HCT116 (cell line): ENCODE measurements around the gene NIF3L1. TPM values are rescaled to one million over a fixed set of nuclear protein-coding genes. Genes with fewer than 3 reads are reported as not detected.

Experiments used
- ATAC-seq: fragments of 200-7000 bp; cut with Tn5 transposase; 2 replicates; pipeline ENCODE4 v1.9.1; 2020; ENCODE audit warnings: mild to moderate bottlenecking, moderate library complexity
- BruUV-seq: library from RNA; stranded (reverse); fragments of 400-500 nt; replicated peaks from 2 replicates; lab custom pipeline; 2021; lab: Mats Ljungman, UMichigan
- CTCF ChIA-PET: fragments of 300-600 bp; sonication (Branson Sonifier 250); formaldehyde crosslinking; loops from one replicate; lab custom pipeline; 2021; ENCODE audit warnings: antibody characterized with exemption; lab: Charles Lee
- POLR2A ChIA-PET: fragments of 300-600, 350-600 bp; sonication (Branson Sonifier 250); formaldehyde crosslinking; loops from one replicate; lab custom pipeline; 2021; ENCODE audit warnings: antibody characterized with exemption; lab: Charles Lee
- RAD21 ChIA-PET, 2 experiments: fragments of 300-600 bp; sonication (Branson Sonifier 250); formaldehyde crosslinking; loops; one replicate each; lab custom pipeline; 2023; ENCODE audit warnings: low total read pairs in 2 of 2; ENCODE audit not compliant: uncharacterized antibody in 2 of 2, unreplicated experiment in 2 of 2, low non-redundant PET in 1 of 2; lab: Charles Lee
- DNase-seq: peaks from one replicate; pipeline ENCODE4 v3.0.0-alpha.2; 2010; ENCODE audit warnings: low read depth, low spot score
- H2AFZ ChIP-seq: fragments of 200-600 bp; shearing (Covaris generic), sonication (generic); 2 replicates; pipeline ENCODE4 v1.6.1; 2017; ENCODE audit warnings: low read depth, mixed run types, mixed read lengths, antibody characterized with exemption, low read length; ENCODE audit not compliant: poor library complexity, severe bottlenecking
- H3K27ac ChIP-seq: 2 replicates; pipeline ENCODE4 v1.5.1; 2012; ENCODE audit warnings: low read depth, low read length
- H3K27me3 ChIP-seq: fragments of 200-600 bp; sonication (generic); 2 replicates; pipeline ENCODE4 v1.6.1; 2016; ENCODE audit warnings: mixed run types, low read length, mixed read lengths; ENCODE audit not compliant: insufficient read depth
- H3K36me3 ChIP-seq, 2 experiments: fragments of 200-500 bp in 1 of 2; fragments of 200-600 bp in 1 of 2; sonication (Bioruptor generic) in 1 of 2; sonication (generic) in 1 of 2; 2 replicates each; pipeline versions ENCODE4 v1.5.1 to v1.6.1; 2014 to 2016; ENCODE audit warnings: low read length in 2 of 2, inconsistent platforms in 1 of 2, mixed read lengths in 1 of 2, mixed run types in 1 of 2; ENCODE audit not compliant: insufficient read depth in 2 of 2, control insufficient read depth in 1 of 2
- H3K4me1 ChIP-seq, 2 experiments: fragments of 200-600 bp in 1 of 2; sonication (generic) in 1 of 2; 2 replicates each; pipeline versions ENCODE4 v1.5.1 to v1.6.1; 2012 to 2017; ENCODE audit warnings: low read length in 2 of 2, inconsistent platforms in 1 of 2, mild to moderate bottlenecking in 1 of 2, mixed read lengths in 1 of 2, mixed run types in 1 of 2, moderate library complexity in 1 of 2; ENCODE audit not compliant: insufficient read depth in 2 of 2, control insufficient read depth in 1 of 2
- H3K4me2 ChIP-seq: fragments of 200-600 bp; sonication (generic); 2 replicates; pipeline ENCODE4 v1.6.1; 2017; ENCODE audit warnings: mixed run types, low read length, mixed read lengths
- H3K4me3 ChIP-seq, 2 experiments: fragments of 200-600 bp in 1 of 2; sonication (generic) in 1 of 2; replicated peaks in 1 of 2; 2 replicates each; pipeline ENCODE4 v1.5.1; 2011 to 2016; ENCODE audit warnings: low read length in 2 of 2, control low read depth in 1 of 2, low read depth in 1 of 2, mild to moderate bottlenecking in 1 of 2, mixed read lengths in 1 of 2, mixed run types in 1 of 2
- H3K79me2 ChIP-seq: fragments of 200-600 bp; sonication (generic); 2 replicates; pipeline ENCODE4 v1.6.1; 2017; ENCODE audit warnings: mild to moderate bottlenecking, mixed run types, low read length, moderate library complexity, mixed read lengths; ENCODE audit not compliant: insufficient read depth
- H3K9ac ChIP-seq: fragments of 200-600 bp; sonication (generic); 2 replicates; pipeline ENCODE4 v1.6.1; 2016; ENCODE audit warnings: low read length, mixed read lengths
- H3K9me2 ChIP-seq: fragments of 200-600 bp; sonication (generic), shearing (Covaris generic); 2 replicates; pipeline ENCODE4 v1.6.1; 2017; ENCODE audit warnings: mixed run types, mild to moderate bottlenecking, moderate library complexity; ENCODE audit not compliant: insufficient read depth
- H3K9me3 ChIP-seq, 2 experiments: fragments of 200-500 bp in 1 of 2; fragments of 200-600 bp in 1 of 2; sonication (Bioruptor generic) in 1 of 2; sonication (generic) in 1 of 2; 2 replicates each; pipeline ENCODE4 v1.6.1; 2014 to 2017; ENCODE audit warnings: low read length in 2 of 2, mixed read lengths in 2 of 2, inconsistent platforms in 1 of 2, low read depth in 1 of 2, mild to moderate bottlenecking in 1 of 2, mixed run types in 1 of 2, moderate library complexity in 1 of 2; ENCODE audit not compliant: control insufficient read depth in 1 of 2, insufficient read depth in 1 of 2
- H4K20me1 ChIP-seq: fragments of 200-600 bp; sonication (generic), shearing (Covaris generic); 2 replicates; pipeline ENCODE4 v1.6.1; 2017; ENCODE audit warnings: mixed run types, mild to moderate bottlenecking, moderate library complexity; ENCODE audit not compliant: insufficient read depth
- CEBPB ChIP-seq: IDR thresholded peaks from 2 replicates; pipeline ENCODE4 v1.6.1; 2012; ENCODE audit warnings: low read depth
- ELF1 ChIP-seq: IDR thresholded peaks from 2 replicates; pipeline ENCODE4 v1.6.1; 2012; ENCODE audit warnings: low read depth, borderline replicate concordance
- FOSL1 ChIP-seq: IDR thresholded peaks from 2 replicates; pipeline ENCODE4 v1.6.1; 2012; ENCODE audit warnings: low read depth
- JUND ChIP-seq: IDR thresholded peaks from 2 replicates; pipeline ENCODE4 v1.6.1; 2012
- POLR2AphosphoS5 ChIP-seq: IDR thresholded peaks from 2 replicates; pipeline ENCODE4 v1.6.1; 2011; ENCODE audit warnings: mild to moderate bottlenecking, low read depth, low read length, moderate library complexity
- RAD21 ChIP-seq: IDR thresholded peaks from 2 replicates; pipeline ENCODE4 v1.6.1; 2012; ENCODE audit warnings: low read depth, mild to moderate bottlenecking
- SP1 ChIP-seq: IDR thresholded peaks from 2 replicates; pipeline ENCODE4 v1.6.1; 2012; ENCODE audit warnings: low read depth
- ZBTB33 ChIP-seq: IDR thresholded peaks from 2 replicates; pipeline ENCODE4 v1.6.1; 2011; ENCODE audit warnings: mild to moderate bottlenecking, low read length, moderate library complexity; ENCODE audit not compliant: insufficient replicate concordance; ENCODE audit errors: extremely low read depth
- intact Hi-C: fragments of 100-400 bp; cut with micrococcal nuclease; formaldehyde crosslinking; loops from 2 replicates; pipeline ENCODE4 v1.10.0; 2022
- total RNA-seq: library from RNA; stranded (reverse); gene quantifications from one replicate; pipeline ENCODE4 v1.2.1, GENCODE V29; 2021; ENCODE audit not compliant: unreplicated experiment
- TF ChIP-seq, protein P1 (sequence below), 3 experiments: fragments of 200-600 bp in 1 of 3; sonication (generic) in 1 of 3; IDR thresholded peaks in 2 of 3; conservative IDR thresholded peaks in 1 of 3; 2 replicates each; pipeline ENCODE4 v1.5.1; 2012 to 2017; ENCODE audit warnings: low read depth in 2 of 3, low read length in 2 of 3, antibody characterized with exemption in 1 of 3, borderline replicate concordance in 1 of 3, control low read depth in 1 of 3, mild to moderate bottlenecking in 1 of 3, mixed read lengths in 1 of 3, mixed run types in 1 of 3, moderate library complexity in 1 of 3; ENCODE audit not compliant: insufficient read depth in 1 of 3

NIF3L1 gene
- total RNA-seq, 1 experiment from 2014 or later = 44.7 TPM

DNA sequence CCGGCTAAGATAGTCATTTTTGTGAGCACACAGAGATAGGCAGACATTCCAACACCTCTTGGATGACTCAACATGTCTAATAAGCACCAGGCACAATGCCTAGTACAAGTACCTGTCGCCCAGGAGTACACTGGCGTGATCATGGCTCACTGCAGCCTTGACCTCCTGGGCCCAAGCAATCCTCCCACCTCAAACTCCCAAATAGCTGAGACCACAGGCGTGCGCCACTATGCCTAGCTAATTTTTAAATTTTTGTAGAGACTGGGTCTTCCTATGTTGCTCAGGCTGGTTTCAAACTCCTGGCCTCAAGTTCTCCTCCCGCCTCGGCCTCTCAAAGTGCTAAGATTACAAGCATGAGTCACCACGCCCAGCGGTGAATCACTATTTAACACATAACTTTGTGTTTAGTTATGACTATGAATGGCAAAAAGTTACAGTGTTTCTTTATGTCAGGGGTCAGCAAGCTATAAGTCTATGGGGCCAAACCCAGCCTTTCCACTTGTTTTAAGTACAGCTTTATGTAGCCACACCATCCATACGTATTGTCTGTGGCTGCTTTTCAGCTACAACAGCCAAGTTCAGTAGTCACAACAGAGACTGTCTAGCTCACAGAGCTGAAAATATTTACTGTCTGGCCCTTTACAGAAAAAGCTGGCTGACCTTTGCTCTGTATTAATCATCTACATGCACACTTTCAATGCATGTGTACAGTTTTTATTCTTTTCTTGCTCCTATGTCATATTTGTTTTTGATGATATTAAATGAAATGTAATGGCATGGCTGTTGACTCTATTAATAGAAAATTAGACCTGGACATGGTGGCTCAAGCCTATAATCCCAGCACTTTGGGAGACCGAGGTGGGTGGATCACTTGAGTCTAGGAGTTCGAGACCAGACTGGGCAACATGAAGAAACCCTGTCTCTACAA, 55.6 kb downstream of the NIF3L1 start (continued):
- TF ChIP-seq, protein P1, sequence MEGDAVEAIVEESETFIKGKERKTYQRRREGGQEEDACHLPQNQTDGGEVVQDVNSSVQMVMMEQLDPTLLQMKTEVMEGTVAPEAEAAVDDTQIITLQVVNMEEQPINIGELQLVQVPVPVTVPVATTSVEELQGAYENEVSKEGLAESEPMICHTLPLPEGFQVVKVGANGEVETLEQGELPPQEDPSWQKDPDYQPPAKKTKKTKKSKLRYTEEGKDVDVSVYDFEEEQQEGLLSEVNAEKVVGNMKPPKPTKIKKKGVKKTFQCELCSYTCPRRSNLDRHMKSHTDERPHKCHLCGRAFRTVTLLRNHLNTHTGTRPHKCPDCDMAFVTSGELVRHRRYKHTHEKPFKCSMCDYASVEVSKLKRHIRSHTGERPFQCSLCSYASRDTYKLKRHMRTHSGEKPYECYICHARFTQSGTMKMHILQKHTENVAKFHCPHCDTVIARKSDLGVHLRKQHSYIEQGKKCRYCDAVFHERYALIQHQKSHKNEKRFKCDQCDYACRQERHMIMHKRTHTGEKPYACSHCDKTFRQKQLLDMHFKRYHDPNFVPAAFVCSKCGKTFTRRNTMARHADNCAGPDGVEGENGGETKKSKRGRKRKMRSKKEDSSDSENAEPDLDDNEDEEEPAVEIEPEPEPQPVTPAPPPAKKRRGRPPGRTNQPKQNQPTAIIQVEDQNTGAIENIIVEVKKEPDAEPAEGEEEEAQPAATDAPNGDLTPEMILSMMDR (IDR thresholded peaks at IDR 0.05 in 2 of 3, conservative IDR thresholded peaks at IDR 0.05 in 1 of 3; ENCODE audit: borderline replicate concordance in 1 of 3, insufficient read depth in 1 of 3, low read depth in 2 of 3, low read length in 2 of 3) = no peak
- TF ChIP-seq JUND (peak; percentile 98), POLR2AphosphoS5 (no peak), SP1 (peak; percentile 88)

- ChIA-PET POLR2A (interaction anchor here (0.9 to 1.4 kb wide), 3 partner anchors 10 to 30 kb away, joined by 3 to 12 read pairs (median 4); partner anchors contain the start of gene ORC2), RAD21 (interaction anchor here in 1 of 2 experiments (0.8 kb wide), 1 partner anchor 124 kb away, joined by 3 read pairs; no protein-coding TSS in a partner anchor), CTCF (interaction anchor here (0.9 to 1.6 kb wide), 4 partner anchors 18 to 287 kb away, joined by 3 to 5 read pairs (median 4); partner anchors contain the start of gene ORC2)
- DNase-seq (no peak), ATAC-seq (no peak)
- Histone ChIP-seq H3K4me2 (peak overlapping the region; percentile 80), H3K9ac (peak overlapping the region; percentile 47), H3K4me3 (peak overlapping the region in 1 of 2 experiments; percentile 43; a peak in 2 of 4 replicates), H2AFZ (no peak overlapping the region), H3K4me1 (peaks cover 25 to 35% of the 10 kb centered on the region in 2 experiments), H3K9me2 (no peaks in the 10 kb centered on the region), H3K79me2 (0 out of 2 replicates have a peak, but pooled peaks cover 3% of the 10 kb centered on the region), H3K27ac (peak overlapping the region; percentile 77), H3K27me3 (no peaks in the 10 kb centered on the region), H3K36me3 (peaks cover 28 to 31% of the 10 kb centered on the region in 2 experiments; a peak in 3 of 4 replicates), H4K20me1 (no peaks in the 10 kb centered on the region; the same call in 1 of the 2 replicates), H3K9me3 (no peaks in the 10 kb centered on the region)
- no peak for TF ChIP-seq RAD21
- no peak for TF ChIP-seq ZBTB33
- TF ChIP-seq ELF1 = no peak
- TF ChIP-seq FOSL1 = no peak
- no peak; the same call in 1 of the 2 replicates for TF ChIP-seq CEBPB
- intact Hi-C loops = loop anchor here (10.0 kb wide), 1 partner anchor 209 kb away; no protein-coding TSS in a partner anchor
- no TSS peak for BruUV-seq
Observed at GRCh38 chr2:200945395-200945729, 56.2 kb downstream of the NIF3L1 start.
